Measurements from ENCODE around the gene ZNF587. TPM values are rescaled to one million over a fixed set of nuclear protein-coding genes. Genes with fewer than 3 reads are reported as not detected.
"Not testable (repeated sequence)": the region's sequence is repeated elsewhere in the genome, so short reads cannot be mapped to it uniquely, and the experiment has no call there.

The ZNF587 gene
- total and polyA plus RNA-seq, 5 donors = 16.3 to 23.8 (median 20.2) TPM

DNA sequence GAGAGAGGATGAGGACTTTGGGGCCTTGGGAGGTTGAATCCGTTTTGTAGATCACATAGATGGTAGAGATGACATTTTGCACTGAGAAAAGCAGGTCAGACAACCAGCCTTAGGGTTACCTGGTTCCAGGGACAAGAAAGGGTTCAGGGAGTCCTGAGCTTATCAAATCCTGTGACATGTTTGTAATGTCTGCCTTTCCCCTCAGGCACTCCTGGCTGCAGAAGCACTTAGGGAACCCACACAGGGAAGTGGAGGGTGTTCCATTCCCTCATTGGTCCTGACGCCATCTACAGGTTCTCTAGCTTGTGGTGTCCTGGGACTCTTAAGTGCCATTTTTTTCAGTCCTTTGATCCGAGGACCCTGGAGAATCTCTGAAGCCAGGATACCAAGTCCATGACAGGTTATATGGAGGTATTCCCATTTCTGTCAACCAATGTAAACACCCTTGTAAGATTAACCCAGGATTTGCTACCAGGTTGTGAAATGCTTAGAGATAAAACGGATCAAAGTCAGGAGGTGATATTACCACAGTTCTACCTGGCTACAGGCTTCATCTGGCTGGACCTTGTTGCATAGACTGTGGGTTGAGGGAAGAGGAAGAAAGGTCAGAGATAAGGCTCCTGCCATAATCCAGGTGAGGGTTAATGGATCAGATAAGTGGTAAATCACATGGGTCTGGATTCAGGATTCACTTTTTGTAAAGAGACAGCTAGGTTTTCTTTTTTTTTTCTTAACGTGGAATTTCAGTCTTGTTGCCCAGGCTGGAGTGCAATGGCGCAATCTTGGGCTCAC, 2.3 kb downstream of the ZNF587 start:
- H3K9me3 ChIP-seq (ENCODE audit: control insufficient read depth, low read length); H3K27me3 ChIP-seq (ENCODE audit: control insufficient read depth, insufficient read depth); H3K4me3 ChIP-seq (ENCODE audit: low read length); ATAC-seq; DNase-seq; H3K27ac ChIP-seq (ENCODE audit: low read length); intact Hi-C loops (cut with DNase I); H3K4me1 ChIP-seq (ENCODE audit: control insufficient read depth, insufficient read depth, low read length): not testable (repeated sequence)
- WGBS = 84% methylated on average over 5 of the region's 6 CpGs

DNA sequence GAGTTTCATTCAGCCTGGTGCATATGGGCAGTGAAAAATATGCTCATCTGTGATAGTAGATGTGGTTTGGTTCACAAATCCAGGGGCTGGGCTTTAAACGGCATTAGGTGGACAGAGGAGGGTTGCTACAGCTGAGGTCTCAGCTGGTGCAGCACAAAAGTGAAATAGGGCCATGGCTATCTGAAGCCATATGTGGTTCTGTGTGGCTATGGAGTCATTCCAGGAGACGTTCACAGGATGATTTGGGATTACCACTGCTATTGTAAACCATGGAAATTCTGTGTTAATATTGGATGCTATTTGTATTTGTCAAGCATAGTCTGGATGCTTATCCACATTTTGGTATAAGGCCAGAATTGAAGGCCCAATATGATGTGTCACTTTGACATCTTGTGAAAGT, 4.5 kb downstream of the ZNF587 start:
- H3K4me3 ChIP-seq (ENCODE audit: low read length); ATAC-seq; H3K27me3 ChIP-seq (ENCODE audit: control insufficient read depth, insufficient read depth); H3K9me3 ChIP-seq (ENCODE audit: control insufficient read depth, low read length); DNase-seq; H3K4me1 ChIP-seq (ENCODE audit: control insufficient read depth, insufficient read depth, low read length); H3K27ac ChIP-seq (ENCODE audit: low read length); intact Hi-C loops (cut with DNase I): not testable (repeated sequence)
- WGBS = 74% methylated on average over 2 of the region's 2 CpGs

DNA sequence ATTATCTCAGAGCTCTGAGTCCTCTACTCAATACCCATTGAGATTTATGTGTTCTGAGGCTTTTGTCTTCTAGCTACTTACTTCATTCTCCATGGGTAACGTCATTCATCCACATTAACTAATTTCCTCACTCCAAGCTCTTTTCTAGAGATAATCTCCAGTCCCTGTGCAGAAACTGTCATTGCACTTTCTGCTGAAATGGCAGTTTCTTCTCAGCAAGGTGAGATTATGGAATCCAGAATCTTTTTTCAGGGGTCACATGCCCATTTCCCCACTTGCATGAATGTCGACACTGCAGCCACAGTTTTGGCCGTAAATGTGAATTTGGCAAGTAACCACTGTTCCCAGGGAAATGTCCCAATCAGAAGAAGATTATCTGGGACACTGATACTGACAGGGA, 12.7 kb downstream of the ZNF587 start:
- H3K4me1 ChIP-seq (ENCODE audit: control insufficient read depth, insufficient read depth, low read length); DNase-seq; intact Hi-C loops (cut with DNase I); H3K27me3 ChIP-seq (ENCODE audit: control insufficient read depth, insufficient read depth); H3K4me3 ChIP-seq (ENCODE audit: low read length); H3K27ac ChIP-seq (ENCODE audit: low read length); H3K9me3 ChIP-seq (ENCODE audit: control insufficient read depth, low read length); ATAC-seq: not testable (repeated sequence)
- 66% methylated on average over 3 of the region's 3 CpGs for WGBS

DNA sequence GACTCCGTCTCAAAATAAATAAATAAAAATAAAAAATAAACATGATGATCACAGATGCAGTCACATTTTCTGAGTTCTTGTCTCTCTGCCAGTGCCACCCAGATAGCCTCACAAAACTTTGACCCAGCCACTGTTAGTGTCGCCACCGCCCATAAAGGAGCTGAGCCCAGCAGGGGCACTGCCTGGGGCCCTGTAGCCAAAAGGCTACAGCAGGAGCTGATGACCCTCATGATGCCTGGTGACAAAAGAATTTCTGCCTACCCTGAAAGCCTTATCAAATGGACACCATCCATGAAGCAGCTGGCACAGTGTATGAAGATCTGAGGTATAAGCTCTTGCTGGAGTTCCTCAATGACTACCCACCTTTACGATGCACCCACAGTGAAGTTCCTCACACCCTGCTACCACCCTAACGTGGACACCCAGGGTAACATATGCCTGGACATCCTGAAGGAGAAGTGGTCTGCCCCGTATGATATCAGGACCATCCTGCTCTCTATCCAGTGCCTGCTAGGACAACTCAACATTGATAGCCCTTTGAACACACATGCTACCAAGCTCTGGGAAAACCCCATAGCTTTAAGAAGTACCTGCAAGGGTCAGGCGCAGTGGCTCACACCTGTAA, 18.3 kb downstream of the ZNF587 start:
- DNase-seq = no peak
- WGBS = 95% methylated on average over 7 of the region's 7 CpGs
- no peaks in the 10 kb centered on the region for H3K4me1 ChIP-seq (ENCODE audit: control insufficient read depth, insufficient read depth, low read length)
- no peak overlapping the region for H3K27ac ChIP-seq (ENCODE audit: low read length)
- intact Hi-C loops (cut with DNase I) = no loop called here
- H3K27me3 ChIP-seq (ENCODE audit: control insufficient read depth, insufficient read depth) = no peaks in the 10 kb centered on the region
- peaks cover 16% of the 10 kb centered on the region for H3K9me3 ChIP-seq (ENCODE audit: control insufficient read depth, low read length)
- ATAC-seq = peak in 1 of 2 donors; percentile 23
- no peak overlapping the region for H3K4me3 ChIP-seq (ENCODE audit: low read length)

DNA sequence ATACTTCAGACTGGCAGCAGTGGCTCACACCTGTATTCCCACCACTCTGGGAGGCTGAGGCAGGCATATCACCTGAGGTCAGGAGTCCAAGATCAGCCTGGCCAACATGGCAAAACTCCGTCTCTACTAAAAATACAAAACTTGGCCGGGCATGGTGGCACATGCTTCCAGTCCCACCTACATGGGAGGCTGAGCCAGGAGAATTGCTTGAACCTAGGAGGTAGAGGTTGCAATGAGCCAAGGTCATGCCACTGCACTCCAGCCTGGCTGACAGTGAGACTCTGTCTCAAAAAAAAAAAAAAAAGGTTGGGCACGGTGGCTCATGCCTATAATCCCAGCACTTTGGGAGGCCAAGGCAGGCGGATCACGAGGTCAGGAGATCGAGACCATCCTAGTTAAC, 20.0 kb downstream of the ZNF587 start:
- intact Hi-C loops (cut with DNase I); H3K4me1 ChIP-seq (ENCODE audit: control insufficient read depth, insufficient read depth, low read length); H3K4me3 ChIP-seq (ENCODE audit: low read length); H3K27ac ChIP-seq (ENCODE audit: low read length); ATAC-seq; DNase-seq; H3K27me3 ChIP-seq (ENCODE audit: control insufficient read depth, insufficient read depth): not testable (repeated sequence)
- peaks cover 18% of the 10 kb centered on the region for H3K9me3 ChIP-seq (ENCODE audit: control insufficient read depth, low read length)
- WGBS = 88% methylated on average over 6 of the region's 6 CpGs

DNA sequence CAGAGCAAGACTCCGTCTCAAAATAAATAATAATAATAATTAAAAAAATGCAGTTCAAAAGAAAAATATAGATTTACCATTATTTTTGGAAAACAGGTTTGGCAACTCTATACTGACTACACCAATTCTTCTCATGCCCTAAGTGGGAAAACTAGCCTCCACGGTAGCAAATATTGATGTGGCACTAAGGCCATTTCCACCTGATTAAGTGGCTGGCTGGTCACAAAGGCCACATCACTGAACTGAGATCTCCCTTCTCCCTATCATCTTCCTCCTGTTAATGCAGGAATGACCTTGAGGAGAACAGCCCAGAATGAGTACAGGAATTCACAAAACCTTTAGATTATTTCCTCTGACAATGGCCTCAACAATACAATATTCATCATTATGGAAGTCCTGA, 20.6 kb downstream of the ZNF587 start:
- no peak overlapping the region for H3K4me3 ChIP-seq (ENCODE audit: low read length)
- no peaks in the 10 kb centered on the region for H3K27me3 ChIP-seq (ENCODE audit: control insufficient read depth, insufficient read depth)
- ATAC-seq (no peak), DNase-seq (no peak)
- 98% methylated on average over 2 of the region's 2 CpGs for WGBS
- intact Hi-C loops (cut with DNase I) = no loop called here
- no peaks in the 10 kb centered on the region for H3K4me1 ChIP-seq (ENCODE audit: control insufficient read depth, insufficient read depth, low read length)
- H3K9me3 ChIP-seq (ENCODE audit: control insufficient read depth, low read length) = peaks cover 18% of the 10 kb centered on the region
- H3K27ac ChIP-seq (ENCODE audit: low read length) = no peak overlapping the region

DNA sequence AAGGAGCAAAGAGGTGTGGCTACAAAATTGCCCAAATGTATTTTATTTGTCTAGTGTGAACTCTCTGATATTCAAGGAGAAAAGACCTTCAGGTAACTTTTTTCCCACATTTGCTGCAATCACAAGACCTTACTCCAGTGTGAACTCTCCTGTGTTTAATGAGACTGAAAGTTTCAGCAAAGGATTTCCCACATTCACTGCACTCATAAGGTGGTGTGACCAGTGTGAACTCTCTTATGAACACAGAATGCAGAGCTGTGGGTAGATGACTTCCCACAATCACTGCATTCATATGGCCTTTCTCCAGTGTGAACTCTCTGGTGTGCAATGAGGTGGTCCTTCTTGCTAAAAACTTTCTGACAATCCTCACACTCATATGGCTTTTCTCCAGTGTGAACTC, 22.8 kb downstream of the ZNF587 start:
- no peak overlapping the region for H3K4me3 ChIP-seq (ENCODE audit: low read length)
- intact Hi-C loops (cut with DNase I) = no loop called here
- no peak for DNase-seq
- H3K27me3 ChIP-seq (ENCODE audit: control insufficient read depth, insufficient read depth) = no peaks in the 10 kb centered on the region
- no peaks in the 10 kb centered on the region for H3K4me1 ChIP-seq (ENCODE audit: control insufficient read depth, insufficient read depth, low read length)
- no peak overlapping the region for H3K27ac ChIP-seq (ENCODE audit: low read length)
- H3K9me3 ChIP-seq (ENCODE audit: control insufficient read depth, low read length) = peaks cover 14% of the 10 kb centered on the region
- no peak for ATAC-seq

DNA sequence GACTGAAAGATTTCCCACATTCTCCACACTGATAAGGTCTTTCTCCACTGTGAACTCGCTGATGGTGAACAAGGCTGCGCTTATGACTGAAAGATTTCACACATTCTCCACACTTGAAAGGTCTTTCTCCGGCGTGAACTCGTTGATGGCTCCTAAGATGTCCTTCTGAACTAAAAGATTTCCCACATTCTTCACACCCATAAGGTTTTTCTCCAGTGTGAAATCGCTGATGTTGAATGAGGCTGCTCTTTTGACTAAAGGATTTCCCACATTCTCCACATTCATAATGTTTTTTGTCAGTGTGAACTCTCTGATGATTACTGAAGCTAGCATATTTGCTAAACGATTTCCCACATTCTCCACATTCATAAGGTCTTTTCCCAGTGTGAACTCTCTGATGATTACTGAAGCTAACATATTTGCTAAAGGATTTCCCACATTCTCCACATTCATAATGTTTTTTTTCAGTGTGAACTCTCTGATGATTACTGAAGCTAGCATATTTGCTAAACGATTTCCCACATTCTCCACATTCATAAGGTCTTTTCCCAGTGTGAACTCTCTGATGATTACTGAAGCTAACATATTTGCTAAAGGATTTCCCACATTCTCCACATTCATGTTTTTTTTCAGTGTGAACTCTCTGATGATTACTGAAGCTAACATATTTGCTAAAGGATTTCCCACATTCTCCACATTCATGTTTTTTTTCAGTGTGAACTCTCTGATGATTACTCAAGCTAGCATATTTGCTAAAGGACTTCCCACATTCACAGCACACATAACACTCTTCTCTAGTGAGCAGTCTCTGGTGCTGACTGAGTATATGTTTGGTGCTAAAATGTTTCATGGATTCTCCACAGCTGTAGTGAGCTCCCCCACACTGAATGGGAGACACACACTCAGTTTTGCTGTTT, 24.5 kb downstream of the ZNF587 start:
- H3K9me3 ChIP-seq (ENCODE audit: control insufficient read depth, low read length); DNase-seq; ATAC-seq; intact Hi-C loops (cut with DNase I); H3K27ac ChIP-seq (ENCODE audit: low read length); H3K4me1 ChIP-seq (ENCODE audit: control insufficient read depth, insufficient read depth, low read length); H3K4me3 ChIP-seq (ENCODE audit: low read length); H3K27me3 ChIP-seq (ENCODE audit: control insufficient read depth, insufficient read depth): not testable (repeated sequence)
- WGBS = 92% methylated on average over 8 of the region's 8 CpGs

DNA sequence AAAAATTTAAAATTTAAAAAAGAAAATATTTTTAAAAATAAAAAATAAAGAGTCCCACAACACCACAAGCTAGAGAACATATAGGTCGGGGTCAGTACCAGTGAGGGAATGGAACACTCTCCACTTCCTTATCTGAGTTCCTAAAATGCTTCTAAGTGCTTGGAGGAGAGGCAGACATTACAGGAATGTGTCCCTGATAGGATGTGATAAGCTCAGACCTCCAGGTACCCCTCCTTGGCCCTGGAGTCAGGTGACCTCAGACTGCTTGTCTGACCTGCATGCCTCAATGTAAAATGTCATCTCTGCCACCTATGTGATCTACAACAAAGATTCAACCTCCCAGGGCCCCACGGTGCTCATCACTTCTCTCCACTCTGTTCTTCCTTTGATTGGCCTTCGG, 36.4 kb downstream of the ZNF587 start:
- H3K27me3 ChIP-seq (ENCODE audit: control insufficient read depth, insufficient read depth) = no peaks in the 10 kb centered on the region
- WGBS = 54% methylated on average over 3 of the region's 3 CpGs
- ATAC-seq (no peak), DNase-seq (no peak)
- H3K9me3 ChIP-seq (ENCODE audit: control insufficient read depth, low read length) = no peaks in the 10 kb centered on the region
- no peak overlapping the region for H3K4me3 ChIP-seq (ENCODE audit: low read length)
- peak overlapping the region; percentile 9 for H3K27ac ChIP-seq (ENCODE audit: low read length)
- no peaks in the 10 kb centered on the region for H3K4me1 ChIP-seq (ENCODE audit: control insufficient read depth, insufficient read depth, low read length)
- intact Hi-C loops (cut with DNase I) = no loop called here

DNA sequence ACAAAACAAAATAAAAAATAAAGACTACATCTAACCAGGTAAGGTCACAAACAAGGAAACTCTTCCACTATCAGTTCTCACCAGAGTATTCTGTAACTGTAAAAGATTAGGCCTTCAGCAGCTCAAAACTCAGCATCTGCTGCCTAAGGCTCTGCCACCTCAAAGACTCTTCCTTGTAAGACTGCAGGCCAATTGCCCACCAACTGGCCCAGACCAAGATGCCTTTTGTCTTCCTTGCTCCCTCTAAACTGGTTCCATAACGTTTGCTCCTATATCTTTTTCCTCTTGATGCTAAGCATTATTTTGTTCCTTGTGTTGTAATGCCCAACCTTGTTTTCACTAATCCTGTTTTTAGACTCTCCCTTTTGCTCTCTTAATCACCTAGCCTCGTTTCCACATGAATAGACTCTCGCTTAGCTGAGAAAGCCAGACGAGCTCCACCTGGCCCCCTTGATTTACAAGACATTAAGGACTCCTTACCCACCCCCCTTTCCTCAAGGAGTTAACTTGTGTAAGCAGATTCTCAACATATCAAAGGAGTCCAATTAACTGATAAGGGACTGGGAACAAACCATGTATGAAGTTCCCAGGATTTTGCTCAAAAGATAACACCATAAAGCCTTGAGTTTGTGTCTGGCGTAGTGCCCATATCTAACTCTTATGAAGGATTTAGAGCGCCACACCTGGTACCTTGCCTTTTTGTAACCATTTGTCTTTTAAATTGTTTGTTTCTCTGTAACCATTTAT, 37.7 kb downstream of the ZNF587 start:
- no peak overlapping the region for H3K27ac ChIP-seq (ENCODE audit: low read length)
- DNase-seq = no peak
- no peak for ATAC-seq
- H3K4me1 ChIP-seq (ENCODE audit: control insufficient read depth, insufficient read depth, low read length) = no peaks in the 10 kb centered on the region
- no peaks in the 10 kb centered on the region for H3K27me3 ChIP-seq (ENCODE audit: control insufficient read depth, insufficient read depth)
- WGBS = 26% methylated on average over 6 of the region's 6 CpGs
- peak overlapping the region; percentile 84 for H3K4me3 ChIP-seq (ENCODE audit: low read length)
- no peaks in the 10 kb centered on the region for H3K9me3 ChIP-seq (ENCODE audit: control insufficient read depth, low read length)
- intact Hi-C loops (cut with DNase I) = no loop called here
